Spleen (tissue), 7 donors: Measurements from ENCODE around the gene RIPOR1.

ENCODE experiments used
- CTCF ChIP-seq, 11 experiments: fragments of 200-600 bp in 7 of 11; fragments of 450-650 bp in 4 of 11; sonication (generic) in 4 of 11; IDR thresholded peaks in 8 of 11; conservative IDR thresholded peaks in 3 of 11; 1 replicate in 7 of 11; 2 replicates in 4 of 11; pipeline versions ENCODE4 v1.4.0 to v1.8.0; 2016 to 2021; ENCODE audit warnings: antibody characterized with exemption in 11 of 11, inconsistent platforms in 4 of 11, mild to moderate bottlenecking in 1 of 11
- POLR2A ChIP-seq, 3 donors: fragments of 450-650 bp; IDR thresholded peaks; one replicate each; pipeline ENCODE4 v1.5.1; 2017; ENCODE audit warnings: antibody characterized with exemption in 3 of 3, mild to moderate bottlenecking in 1 of 3
- POLR2AphosphoS5 ChIP-seq, 3 donors: sonication (generic); formaldehyde crosslinking; IDR thresholded peaks; one replicate each; pipeline ENCODE4 v1.5.1; 2017; ENCODE audit warnings: antibody characterized with exemption in 3 of 3
- donor health status: DM: no; HTN: no; CAD: no; lungs with moderate emphysema.
- donor health status: DM: no; HTN: no; CAD: no.
- donor health status: DM: no; HTN: no; CAD: no.

- TF ChIP-seq CTCF (IDR thresholded peaks at IDR 0.05 in 8 of 11, conservative IDR thresholded peaks at IDR 0.05 in 3 of 11) (no peak), POLR2A (IDR thresholded peaks at IDR 0.05) (no peak), POLR2AphosphoS5 (IDR thresholded peaks at IDR 0.05) (no peak)
Observed at GRCh38 chr16:67593701-67594100, 65.1 kb downstream of the RIPOR1 start.
